Activated T-helper 1 cell treated with anti-CD3 and anti-CD28 coated beads, Interleukin-12 subunit alpha, Interleukin-12 subunit beta, Interleukin-2, Interleukin-4 antibody, amounts not matched to agents 30 ng/mL and 10 ng/mL and 1 ng/mL, durations not matched to agents 14 hours and 24 hours and 36 hours (primary cell): ENCODE data around the gene MAGEE2. TPM values are rescaled to one million over a fixed set of nuclear protein-coding genes. Genes with fewer than 3 reads are reported as not detected.
"Not testable (repeated sequence)": the region's sequence is repeated elsewhere in the genome, so short reads cannot be mapped to it uniquely, and the experiment has no call there.

Source experiments
- DNase-seq: peaks from one replicate; pipeline ENCODE4 v3.0.0; 2021; ENCODE audit warnings: low spot score
- H3K27ac Mint-ChIP-seq: one replicate; pipeline ENCODE4 v1.8.0; 2021; ENCODE audit warnings: mild to moderate bottlenecking, mixed read lengths
- H3K27me3 Mint-ChIP-seq: one replicate; pipeline ENCODE4 v1.8.0; 2022; ENCODE audit warnings: mild to moderate bottlenecking, moderate library complexity, mixed read lengths; ENCODE audit not compliant: insufficient read depth
- H3K36me3 Mint-ChIP-seq: one replicate; pipeline ENCODE4 v1.8.0; 2021; ENCODE audit warnings: low read depth, mixed read lengths
- H3K4me1 Mint-ChIP-seq: one replicate; pipeline ENCODE4 v1.8.0; 2021; ENCODE audit warnings: low read depth, mixed read lengths
- H3K4me3 Mint-ChIP-seq: one replicate; pipeline ENCODE4 v1.8.0; 2021; ENCODE audit warnings: mild to moderate bottlenecking, moderate library complexity, mixed read lengths
- H3K9me3 Mint-ChIP-seq: one replicate; pipeline ENCODE4 v1.8.0; 2021; ENCODE audit warnings: mixed read lengths
- intact Hi-C: fragments of 100-400 bp; cut with micrococcal nuclease; formaldehyde crosslinking; loops from one replicate; pipeline ENCODE4 v1.15.1; 2024
- total RNA-seq: library from RNA; stranded (reverse); gene quantifications from 2 replicates; pipeline ENCODE4 v1.2.3, GENCODE V29; 2022

The MAGEE2 gene, protein sequence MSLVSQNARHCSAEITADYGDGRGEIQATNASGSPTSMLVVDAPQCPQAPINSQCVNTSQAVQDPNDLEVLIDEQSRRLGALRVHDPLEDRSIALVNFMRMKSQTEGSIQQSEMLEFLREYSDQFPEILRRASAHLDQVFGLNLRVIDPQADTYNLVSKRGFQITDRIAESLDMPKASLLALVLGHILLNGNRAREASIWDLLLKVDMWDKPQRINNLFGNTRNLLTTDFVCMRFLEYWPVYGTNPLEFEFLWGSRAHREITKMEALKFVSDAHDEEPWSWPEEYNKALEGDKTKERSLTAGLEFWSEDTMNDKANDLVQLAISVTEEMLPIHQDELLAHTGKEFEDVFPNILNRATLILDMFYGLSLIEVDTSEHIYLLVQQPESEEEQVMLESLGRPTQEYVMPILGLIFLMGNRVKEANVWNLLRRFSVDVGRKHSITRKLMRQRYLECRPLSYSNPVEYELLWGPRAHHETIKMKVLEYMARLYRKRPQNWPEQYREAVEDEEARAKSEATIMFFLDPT
- not detected in 2 replicates for total RNA-seq

GRCh38 chrX:75784680-75785491 is at the start of gene MAGEE2:
Gene MAGEE2 (minus strand): TSS chrX:75785254. CDS start chrX:75785051, 203 bp downstream.
- Mint-ChIP-seq H3K4me3 (peak within 1 kb of the TSS; percentile 58), H3K4me1 (no peaks in the 10 kb centered on the region), H3K36me3 (no peaks in the 10 kb centered on the region), H3K27me3 (peaks cover 2% of the 10 kb centered on the region), H3K9me3 (no peaks in the 10 kb centered on the region), H3K27ac (no peak within 1 kb of the TSS)
- intact Hi-C loops = no loop called here
- DNase-seq = no peak

DNA sequence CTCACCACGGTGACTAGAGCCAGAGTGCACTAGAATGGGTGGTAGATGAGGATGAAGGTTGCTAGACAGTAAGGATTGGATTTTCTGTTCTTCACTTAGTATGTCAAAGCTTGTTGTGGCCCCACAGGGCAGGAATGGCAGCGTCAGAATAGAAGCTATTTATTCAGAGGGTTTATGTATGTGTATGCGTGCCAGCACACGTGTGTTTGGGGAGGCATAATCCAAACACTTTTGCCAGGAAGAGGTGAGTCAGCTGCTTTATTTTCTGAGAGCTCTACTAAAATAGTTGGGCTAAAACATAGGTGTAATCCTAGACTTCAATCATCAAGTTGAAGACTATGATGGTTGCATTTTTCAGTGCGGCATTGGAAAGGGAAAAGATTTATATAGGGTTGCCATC is 1.2 kb upstream of the MAGEE2 start:
- no peaks in the 10 kb centered on the region for H3K36me3 Mint-ChIP-seq
- no peak for DNase-seq
- H3K27ac Mint-ChIP-seq = no peak overlapping the region
- no peak overlapping the region for H3K4me3 Mint-ChIP-seq
- intact Hi-C loops = no loop called here
- no peaks in the 10 kb centered on the region for H3K4me1 Mint-ChIP-seq
- H3K9me3 Mint-ChIP-seq = no peaks in the 10 kb centered on the region
- H3K27me3 Mint-ChIP-seq = peaks cover 2% of the 10 kb centered on the region

DNA sequence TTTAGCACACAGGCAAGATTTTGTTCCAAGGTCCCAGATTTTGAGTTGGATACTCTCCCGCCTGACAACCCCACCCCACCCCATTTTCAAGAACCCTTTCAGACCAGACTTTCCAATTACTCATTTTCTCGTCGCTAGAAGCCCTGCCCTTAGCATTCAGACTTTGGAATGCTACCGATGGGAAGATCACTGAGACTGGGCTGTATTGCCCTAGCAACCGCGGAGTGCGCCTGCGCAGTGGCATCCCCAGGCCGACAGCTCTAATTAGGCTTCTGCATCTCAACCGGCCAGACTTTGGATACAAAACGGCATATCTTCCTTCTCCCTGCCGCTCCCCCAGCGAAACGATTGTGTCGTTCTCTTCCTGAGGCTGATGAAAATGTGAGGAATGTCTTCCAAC is 3.4 kb downstream of the MAGEE2 start:
- H3K27ac Mint-ChIP-seq = no peak overlapping the region
- H3K9me3 Mint-ChIP-seq = no peaks in the 10 kb centered on the region
- H3K27me3 Mint-ChIP-seq = peaks cover 2% of the 10 kb centered on the region
- H3K4me1 Mint-ChIP-seq = no peaks in the 10 kb centered on the region
- intact Hi-C loops = no loop called here
- H3K36me3 Mint-ChIP-seq = no peaks in the 10 kb centered on the region
- no peak for DNase-seq
- no peak overlapping the region for H3K4me3 Mint-ChIP-seq

DNA sequence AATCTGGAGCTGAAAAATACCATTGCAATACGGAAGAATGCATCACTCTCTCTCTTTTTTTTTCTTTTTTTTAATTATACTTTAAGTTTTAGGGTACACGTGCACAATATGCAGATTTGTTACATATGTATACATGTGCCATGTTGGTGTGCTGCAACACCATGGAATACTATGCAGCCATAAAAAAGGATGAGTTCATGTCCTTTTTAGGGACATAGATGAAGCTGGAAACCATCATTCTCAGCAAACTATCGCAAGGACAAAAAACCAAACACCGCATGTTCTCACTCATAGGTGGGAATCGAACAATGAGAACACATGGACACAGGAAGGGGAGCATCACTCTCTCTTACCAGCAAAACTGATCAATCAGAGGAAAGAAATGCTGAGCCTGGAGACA is 17.0 kb downstream of the MAGEE2 start:
- H3K36me3 Mint-ChIP-seq, H3K4me3 Mint-ChIP-seq, H3K9me3 Mint-ChIP-seq, H3K4me1 Mint-ChIP-seq, DNase-seq, intact Hi-C loops, H3K27ac Mint-ChIP-seq, H3K27me3 Mint-ChIP-seq: not testable (repeated sequence)

GRCh38 chrX:75748431-75748830 is 36.6 kb downstream of the MAGEE2 start:
- Mint-ChIP-seq H3K4me3 (no peak overlapping the region), H3K27ac (no peak overlapping the region), H3K27me3 (no peaks in the 10 kb centered on the region), H3K9me3 (peaks cover 5% of the 10 kb centered on the region), H3K36me3 (no peaks in the 10 kb centered on the region), H3K4me1 (no peaks in the 10 kb centered on the region)
- intact Hi-C loops = no loop called here
- no peak for DNase-seq

GRCh38 chrX:75746891-75747639 is 38.0 kb downstream of the MAGEE2 start:
- peak; percentile 1 for DNase-seq
- intact Hi-C loops = no loop called here
- Mint-ChIP-seq H3K9me3 (peaks cover 10% of the 10 kb centered on the region), H3K4me3 (peak overlapping the region; percentile 72), H3K27ac (no peak overlapping the region), H3K36me3 (no peaks in the 10 kb centered on the region), H3K27me3 (no peaks in the 10 kb centered on the region), H3K4me1 (no peaks in the 10 kb centered on the region)
